IMR-90 (cell line): Measurements from ENCODE around the gene TOR4A.

ENCODE experiments used
- BHLHE40 ChIP-seq: fragments of 150-350 bp; IDR thresholded peaks from 2 replicates; pipeline ENCODE4 v1.6.1; 2016; ENCODE audit warnings: mild to moderate bottlenecking, low read depth, low read length
- CEBPB ChIP-seq: IDR thresholded peaks from 2 replicates; pipeline ENCODE4 v1.6.1; 2012; ENCODE audit warnings: low read depth, low read length, improper control_type of control experiment
- CTCF ChIP-seq: conservative IDR thresholded peaks from 2 replicates; pipeline ENCODE4 v1.5.1; 2012; ENCODE audit warnings: mild to moderate bottlenecking, low read depth, low read length, improper control_type of control experiment
- ELK1 ChIP-seq: fragments of 150-350 bp; IDR thresholded peaks from 2 replicates; pipeline ENCODE4 v1.6.1; 2016; ENCODE audit warnings: low read depth, mild to moderate bottlenecking, low read length, moderate library complexity, borderline replicate concordance
- MAZ ChIP-seq: IDR thresholded peaks from 2 replicates; pipeline ENCODE4 v1.6.1; 2012; ENCODE audit warnings: low read depth, mild to moderate bottlenecking, low read length, improper control_type of control experiment, moderate library complexity, borderline replicate concordance
- MXI1 ChIP-seq: IDR thresholded peaks from 2 replicates; pipeline ENCODE4 v1.6.1; 2012; ENCODE audit warnings: low read depth, mild to moderate bottlenecking, low read length, moderate library complexity, borderline replicate concordance
- POLR2A ChIP-seq: IDR thresholded peaks from 2 replicates; pipeline ENCODE4 v1.6.1; 2012; ENCODE audit warnings: mild to moderate bottlenecking, low read depth, low read length
- RAD21 ChIP-seq: IDR thresholded peaks from 2 replicates; pipeline ENCODE4 v1.6.1; 2012; ENCODE audit warnings: low read length, improper control_type of control experiment
- TF ChIP-seq, protein P1 (sequence below): fragments of 150-350 bp; IDR thresholded peaks from 2 replicates; pipeline ENCODE4 v1.6.1; 2017; ENCODE audit warnings: mild to moderate bottlenecking, antibody characterized with exemption, low read length, low read depth

DNA sequence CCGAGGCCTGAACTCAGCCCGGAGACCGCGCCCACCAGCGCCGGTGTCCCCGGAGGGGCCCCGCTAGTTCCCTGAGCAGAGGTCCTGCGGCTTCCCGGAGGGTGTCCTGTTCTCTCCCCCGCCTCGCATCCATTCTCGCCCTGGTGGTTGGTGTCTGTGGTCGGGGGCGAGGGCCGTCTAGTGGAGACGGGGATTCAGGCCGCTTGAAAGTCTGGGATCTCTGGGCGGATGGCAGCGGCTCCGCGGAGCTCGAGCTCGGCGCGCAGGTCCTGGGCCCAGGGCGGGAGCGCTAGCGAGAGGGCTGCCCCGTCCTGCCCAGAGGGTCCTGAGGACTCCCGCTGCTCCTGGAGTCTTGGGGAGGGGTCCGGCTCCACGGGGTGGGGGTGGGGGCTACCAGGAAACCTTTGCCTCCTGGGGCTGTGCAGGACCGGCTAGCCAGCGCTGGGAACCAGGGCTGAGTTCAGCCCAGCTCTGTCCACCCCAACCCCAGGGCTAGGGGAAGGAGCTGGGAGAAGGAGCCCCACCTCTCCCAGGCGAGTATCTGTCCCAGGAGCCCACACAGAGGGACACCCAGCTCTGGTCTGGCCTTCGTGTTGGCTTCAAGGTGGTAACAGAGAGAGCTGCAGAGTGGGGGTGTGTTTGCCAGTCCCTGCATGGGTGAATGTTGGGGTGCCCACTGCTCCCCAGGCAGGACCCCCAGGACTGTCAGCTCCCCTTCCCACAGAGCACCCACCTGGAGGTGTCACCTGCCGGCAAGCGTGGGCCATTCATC is 4.0 kb downstream of the TOR4A start:
- TF ChIP-seq ELK1: no peak
- TF ChIP-seq CTCF: no peak
- TF ChIP-seq MXI1: no peak
- no peak for TF ChIP-seq RAD21
- TF ChIP-seq CEBPB: no peak
- no peak for TF ChIP-seq POLR2A
- TF ChIP-seq MAZ: no peak
- no peak for TF ChIP-seq BHLHE40
- TF ChIP-seq, protein P1, sequence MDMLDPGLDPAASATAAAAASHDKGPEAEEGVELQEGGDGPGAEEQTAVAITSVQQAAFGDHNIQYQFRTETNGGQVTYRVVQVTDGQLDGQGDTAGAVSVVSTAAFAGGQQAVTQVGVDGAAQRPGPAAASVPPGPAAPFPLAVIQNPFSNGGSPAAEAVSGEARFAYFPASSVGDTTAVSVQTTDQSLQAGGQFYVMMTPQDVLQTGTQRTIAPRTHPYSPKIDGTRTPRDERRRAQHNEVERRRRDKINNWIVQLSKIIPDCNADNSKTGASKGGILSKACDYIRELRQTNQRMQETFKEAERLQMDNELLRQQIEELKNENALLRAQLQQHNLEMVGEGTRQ: no peak
